Ishikawa (cell line): Measurements from ENCODE around the gene GSAP.

Experiments
- CEBPB ChIP-seq: IDR thresholded peaks from 2 replicates; pipeline ENCODE4 v1.6.1; 2012
- CREB1 ChIP-seq: IDR thresholded peaks from 2 replicates; pipeline ENCODE4 v1.6.1; 2012; ENCODE audit warnings: low read depth
- EGR1 ChIP-seq: IDR thresholded peaks from 2 replicates; pipeline ENCODE4 v1.6.1; 2012
- EP300 ChIP-seq: IDR thresholded peaks from 2 replicates; pipeline ENCODE4 v1.6.1; 2012; ENCODE audit warnings: borderline replicate concordance
- FOXM1 ChIP-seq: IDR thresholded peaks from 2 replicates; pipeline ENCODE4 v1.6.1; 2012; ENCODE audit warnings: low read depth, borderline replicate concordance
- NFIC ChIP-seq: IDR thresholded peaks from 2 replicates; pipeline ENCODE4 v1.6.1; 2012
- RAD21 ChIP-seq: IDR thresholded peaks from 2 replicates; pipeline ENCODE4 v1.6.1; 2012; ENCODE audit warnings: low read depth
- TAF1 ChIP-seq: IDR thresholded peaks from 2 replicates; pipeline ENCODE4 v1.6.1; 2012; ENCODE audit warnings: low read depth, mild to moderate bottlenecking
- TCF12 ChIP-seq: IDR thresholded peaks from 2 replicates; pipeline ENCODE4 v1.6.1; 2012; ENCODE audit warnings: low read depth
- TEAD4 ChIP-seq: IDR thresholded peaks from 2 replicates; pipeline ENCODE4 v1.6.1; 2012
- YY1 ChIP-seq: IDR thresholded peaks from 2 replicates; pipeline ENCODE4 v1.6.1; 2012; ENCODE audit warnings: low read depth
- ZBTB7A ChIP-seq: IDR thresholded peaks from 2 replicates; pipeline ENCODE4 v1.6.1; 2012; ENCODE audit warnings: low read depth
- TF ChIP-seq, protein P1 (sequence below): IDR thresholded peaks from 2 replicates; pipeline ENCODE4 v1.6.1; 2012
- TF ChIP-seq, protein P2 (sequence below): IDR thresholded peaks from 2 replicates; pipeline ENCODE4 v1.6.1; 2012
- TF ChIP-seq, protein P3 (sequence below): IDR thresholded peaks from 2 replicates; pipeline ENCODE4 v1.6.1; 2012; ENCODE audit warnings: low read depth, mild to moderate bottlenecking

Gene GSAP, protein sequence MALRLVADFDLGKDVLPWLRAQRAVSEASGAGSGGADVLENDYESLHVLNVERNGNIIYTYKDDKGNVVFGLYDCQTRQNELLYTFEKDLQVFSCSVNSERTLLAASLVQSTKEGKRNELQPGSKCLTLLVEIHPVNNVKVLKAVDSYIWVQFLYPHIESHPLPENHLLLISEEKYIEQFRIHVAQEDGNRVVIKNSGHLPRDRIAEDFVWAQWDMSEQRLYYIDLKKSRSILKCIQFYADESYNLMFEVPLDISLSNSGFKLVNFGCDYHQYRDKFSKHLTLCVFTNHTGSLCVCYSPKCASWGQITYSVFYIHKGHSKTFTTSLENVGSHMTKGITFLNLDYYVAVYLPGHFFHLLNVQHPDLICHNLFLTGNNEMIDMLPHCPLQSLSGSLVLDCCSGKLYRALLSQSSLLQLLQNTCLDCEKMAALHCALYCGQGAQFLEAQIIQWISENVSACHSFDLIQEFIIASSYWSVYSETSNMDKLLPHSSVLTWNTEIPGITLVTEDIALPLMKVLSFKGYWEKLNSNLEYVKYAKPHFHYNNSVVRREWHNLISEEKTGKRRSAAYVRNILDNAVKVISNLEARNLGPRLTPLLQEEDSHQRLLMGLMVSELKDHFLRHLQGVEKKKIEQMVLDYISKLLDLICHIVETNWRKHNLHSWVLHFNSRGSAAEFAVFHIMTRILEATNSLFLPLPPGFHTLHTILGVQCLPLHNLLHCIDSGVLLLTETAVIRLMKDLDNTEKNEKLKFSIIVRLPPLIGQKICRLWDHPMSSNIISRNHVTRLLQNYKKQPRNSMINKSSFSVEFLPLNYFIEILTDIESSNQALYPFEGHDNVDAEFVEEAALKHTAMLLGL

DNA sequence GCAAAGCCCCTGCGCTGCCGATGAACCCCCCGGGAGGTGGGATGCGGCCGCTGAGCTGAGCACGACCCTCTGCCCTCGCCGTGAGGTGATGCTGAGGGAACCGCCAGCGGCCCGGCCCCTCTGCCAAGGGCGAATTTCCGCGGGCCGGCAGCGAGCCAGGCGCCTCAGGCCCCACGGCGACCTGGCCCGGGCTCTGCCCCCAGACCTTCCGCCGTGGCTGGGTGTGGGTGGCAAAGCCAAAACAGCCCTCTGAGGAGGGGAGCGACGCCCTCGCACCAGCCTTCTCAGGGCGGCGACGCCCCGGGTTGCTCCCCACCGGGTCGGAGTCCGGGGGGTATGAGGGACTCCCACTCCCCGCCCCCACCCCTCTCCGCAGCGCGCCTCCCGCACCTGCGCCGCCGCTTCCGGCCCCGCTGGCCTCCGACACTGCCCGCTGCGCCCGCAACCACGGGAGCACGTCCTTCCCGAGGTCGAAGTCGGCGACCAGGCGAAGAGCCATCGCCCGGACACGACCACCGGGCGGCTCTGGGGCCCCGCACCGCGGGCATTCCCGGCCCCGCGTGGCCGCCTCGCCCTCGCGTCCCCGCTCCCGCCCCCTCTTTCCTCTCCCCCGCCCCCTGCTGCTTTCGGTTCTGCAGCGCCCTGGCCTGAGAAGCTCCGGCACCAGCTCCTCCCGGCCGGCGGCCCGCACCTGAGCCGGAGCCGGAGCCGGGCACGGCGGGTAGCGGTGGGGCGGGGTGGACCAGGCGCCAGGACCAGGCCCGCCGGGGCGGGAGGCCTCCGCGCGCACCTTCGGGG is at the start of gene GSAP:
Gene GSAP (minus strand): TSS at position 527 of the 798 bp plus-strand sequence. CDS start 28 bp downstream, at position 499.
- TF ChIP-seq, protein P1, sequence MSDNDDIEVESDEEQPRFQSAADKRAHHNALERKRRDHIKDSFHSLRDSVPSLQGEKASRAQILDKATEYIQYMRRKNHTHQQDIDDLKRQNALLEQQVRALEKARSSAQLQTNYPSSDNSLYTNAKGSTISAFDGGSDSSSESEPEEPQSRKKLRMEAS = peak; percentile 45; the same call in 1 of the 2 replicates
- peak; percentile 58; the same call in 1 of the 2 replicates for TF ChIP-seq ZBTB7A
- no peak for TF ChIP-seq EP300

DNA sequence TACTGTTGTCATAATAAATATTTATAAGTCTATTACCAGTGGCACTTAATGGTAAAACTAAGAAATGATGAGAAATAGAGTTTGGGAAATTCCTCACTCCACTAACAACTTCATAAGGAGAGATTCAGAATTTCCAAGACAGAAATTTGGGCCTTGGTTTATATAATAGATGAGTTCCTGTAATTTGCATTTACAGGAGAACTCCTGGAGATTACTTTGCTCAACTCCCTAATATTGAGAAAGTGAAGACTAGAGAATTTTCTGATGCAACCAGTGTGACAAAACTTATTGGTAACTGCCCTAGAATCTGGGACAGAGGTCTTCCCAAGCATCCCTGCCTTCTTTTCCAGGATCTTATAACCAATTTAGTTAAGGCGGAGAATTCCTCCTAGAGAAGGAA is 49.1 kb upstream of the GSAP start:
- TF ChIP-seq EGR1 = no peak
- no peak for TF ChIP-seq TEAD4
- TF ChIP-seq YY1 = no peak
- TF ChIP-seq FOXM1 = no peak
- TF ChIP-seq TCF12 = no peak
- TF ChIP-seq, protein P1 = no peak
- TF ChIP-seq RAD21 = no peak
- TF ChIP-seq EP300 = no peak
- TF ChIP-seq, protein P2, sequence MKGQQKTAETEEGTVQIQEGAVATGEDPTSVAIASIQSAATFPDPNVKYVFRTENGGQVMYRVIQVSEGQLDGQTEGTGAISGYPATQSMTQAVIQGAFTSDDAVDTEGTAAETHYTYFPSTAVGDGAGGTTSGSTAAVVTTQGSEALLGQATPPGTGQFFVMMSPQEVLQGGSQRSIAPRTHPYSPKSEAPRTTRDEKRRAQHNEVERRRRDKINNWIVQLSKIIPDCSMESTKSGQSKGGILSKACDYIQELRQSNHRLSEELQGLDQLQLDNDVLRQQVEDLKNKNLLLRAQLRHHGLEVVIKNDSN = no peak
- no peak for TF ChIP-seq NFIC
- TF ChIP-seq ZBTB7A = no peak
- TF ChIP-seq, protein P3, sequence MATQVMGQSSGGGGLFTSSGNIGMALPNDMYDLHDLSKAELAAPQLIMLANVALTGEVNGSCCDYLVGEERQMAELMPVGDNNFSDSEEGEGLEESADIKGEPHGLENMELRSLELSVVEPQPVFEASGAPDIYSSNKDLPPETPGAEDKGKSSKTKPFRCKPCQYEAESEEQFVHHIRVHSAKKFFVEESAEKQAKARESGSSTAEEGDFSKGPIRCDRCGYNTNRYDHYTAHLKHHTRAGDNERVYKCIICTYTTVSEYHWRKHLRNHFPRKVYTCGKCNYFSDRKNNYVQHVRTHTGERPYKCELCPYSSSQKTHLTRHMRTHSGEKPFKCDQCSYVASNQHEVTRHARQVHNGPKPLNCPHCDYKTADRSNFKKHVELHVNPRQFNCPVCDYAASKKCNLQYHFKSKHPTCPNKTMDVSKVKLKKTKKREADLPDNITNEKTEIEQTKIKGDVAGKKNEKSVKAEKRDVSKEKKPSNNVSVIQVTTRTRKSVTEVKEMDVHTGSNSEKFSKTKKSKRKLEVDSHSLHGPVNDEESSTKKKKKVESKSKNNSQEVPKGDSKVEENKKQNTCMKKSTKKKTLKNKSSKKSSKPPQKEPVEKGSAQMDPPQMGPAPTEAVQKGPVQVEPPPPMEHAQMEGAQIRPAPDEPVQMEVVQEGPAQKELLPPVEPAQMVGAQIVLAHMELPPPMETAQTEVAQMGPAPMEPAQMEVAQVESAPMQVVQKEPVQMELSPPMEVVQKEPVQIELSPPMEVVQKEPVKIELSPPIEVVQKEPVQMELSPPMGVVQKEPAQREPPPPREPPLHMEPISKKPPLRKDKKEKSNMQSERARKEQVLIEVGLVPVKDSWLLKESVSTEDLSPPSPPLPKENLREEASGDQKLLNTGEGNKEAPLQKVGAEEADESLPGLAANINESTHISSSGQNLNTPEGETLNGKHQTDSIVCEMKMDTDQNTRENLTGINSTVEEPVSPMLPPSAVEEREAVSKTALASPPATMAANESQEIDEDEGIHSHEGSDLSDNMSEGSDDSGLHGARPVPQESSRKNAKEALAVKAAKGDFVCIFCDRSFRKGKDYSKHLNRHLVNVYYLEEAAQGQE = no peak
- no peak for TF ChIP-seq CEBPB
- no peak for TF ChIP-seq TAF1
- no peak for TF ChIP-seq CREB1

DNA sequence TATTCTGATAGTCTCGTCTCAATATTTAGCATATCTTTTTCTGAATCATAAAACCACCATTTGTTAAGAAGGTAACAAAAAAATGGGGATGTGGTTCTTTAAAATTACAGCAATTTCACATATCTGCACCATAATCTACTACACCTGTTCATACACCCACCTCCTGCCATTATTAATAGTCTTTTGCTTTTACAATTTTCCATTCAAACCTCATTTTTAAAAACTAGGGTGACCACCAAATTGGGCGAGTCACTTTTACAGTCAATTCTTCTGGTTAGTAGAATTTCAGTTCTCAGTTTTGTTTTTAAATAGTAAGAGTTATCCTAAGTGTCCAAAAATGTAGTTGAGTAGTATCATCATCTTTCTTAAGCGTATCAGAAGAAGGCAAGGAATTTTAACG is 48.4 kb upstream of the GSAP start:
- TF ChIP-seq ZBTB7A = no peak

DNA sequence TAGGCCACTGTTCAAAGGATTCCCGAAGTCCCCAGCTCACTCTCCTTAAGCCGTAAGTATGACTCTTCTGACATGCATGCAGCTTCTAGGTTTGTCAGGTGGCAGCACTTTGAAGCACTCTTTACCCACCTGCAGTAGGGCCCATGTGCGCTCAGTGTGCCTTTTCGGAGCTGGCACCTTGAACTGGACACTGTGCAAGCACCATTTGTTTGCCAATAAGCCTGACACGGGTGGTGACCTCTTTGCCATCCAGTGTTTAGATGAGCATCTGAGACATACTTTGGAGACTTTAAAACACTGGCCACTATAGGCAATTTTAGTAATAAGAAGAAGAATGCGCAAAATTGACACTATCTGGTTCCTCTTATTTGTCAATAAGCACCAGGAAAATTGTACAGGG is 45.7 kb upstream of the GSAP start:
- no peak for TF ChIP-seq TCF12
- no peak for TF ChIP-seq RAD21
- no peak for TF ChIP-seq CREB1
- TF ChIP-seq ZBTB7A = no peak

DNA sequence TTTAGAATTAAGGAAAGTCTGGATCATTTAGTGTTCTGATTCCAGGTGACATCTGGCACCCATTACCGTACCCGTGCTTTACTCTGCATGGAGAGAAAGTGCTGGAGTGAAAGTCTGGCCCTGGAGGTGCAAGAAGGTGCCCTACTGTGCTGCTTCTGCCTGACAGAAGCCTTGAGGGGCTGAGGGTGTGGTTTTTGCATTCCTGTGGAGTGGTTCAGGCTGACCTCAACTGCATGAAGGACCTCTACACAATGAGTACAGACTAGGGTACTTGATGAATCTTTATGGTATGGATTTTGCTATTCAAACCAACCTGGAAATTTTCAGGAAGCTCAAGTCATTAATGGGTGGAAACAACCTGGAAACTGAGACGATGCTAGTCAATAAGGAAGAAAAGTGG is 45.1 kb upstream of the GSAP start:
- no peak for TF ChIP-seq CREB1
- no peak for TF ChIP-seq RAD21
- TF ChIP-seq, protein P1 = no peak
- TF ChIP-seq, protein P2 = no peak
- no peak for TF ChIP-seq TCF12
- TF ChIP-seq, protein P3 = no peak
- no peak for TF ChIP-seq TEAD4
- no peak for TF ChIP-seq NFIC
- no peak for TF ChIP-seq FOXM1
- no peak for TF ChIP-seq EGR1
- no peak for TF ChIP-seq CEBPB
- no peak for TF ChIP-seq EP300
- TF ChIP-seq YY1 = no peak
- TF ChIP-seq TAF1 = no peak
- no peak for TF ChIP-seq ZBTB7A
